ENCODE data around the gene PKIB.

DNA sequence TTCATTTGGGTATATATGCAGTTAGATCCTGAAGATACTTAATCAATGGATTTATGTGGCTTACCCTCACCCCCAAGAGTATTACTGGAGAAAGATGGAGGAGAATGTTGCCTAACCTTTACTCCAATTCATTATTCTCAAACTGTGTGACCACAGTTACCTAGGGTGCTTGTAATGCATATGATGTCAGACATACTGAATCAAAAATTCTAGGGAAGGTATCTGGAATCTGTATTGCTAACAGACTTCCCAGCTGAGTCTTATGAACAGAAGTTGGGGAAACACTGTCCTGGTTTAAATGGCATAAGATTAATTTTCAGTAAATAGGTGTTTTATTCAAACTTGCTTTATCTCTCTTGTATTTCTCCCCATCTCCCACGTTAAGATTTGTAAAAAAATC is 83.9 kb downstream of the PKIB start:
- TF ChIP-seq POLR2A (IDR thresholded peaks at IDR 0.05) (no peak), CTCF (IDR thresholded peaks at IDR 0.05) (no peak), EP300 (IDR thresholded peaks at IDR 0.05) (no peak)
